ENCODE measurements around the gene TMEM156.

DNA sequence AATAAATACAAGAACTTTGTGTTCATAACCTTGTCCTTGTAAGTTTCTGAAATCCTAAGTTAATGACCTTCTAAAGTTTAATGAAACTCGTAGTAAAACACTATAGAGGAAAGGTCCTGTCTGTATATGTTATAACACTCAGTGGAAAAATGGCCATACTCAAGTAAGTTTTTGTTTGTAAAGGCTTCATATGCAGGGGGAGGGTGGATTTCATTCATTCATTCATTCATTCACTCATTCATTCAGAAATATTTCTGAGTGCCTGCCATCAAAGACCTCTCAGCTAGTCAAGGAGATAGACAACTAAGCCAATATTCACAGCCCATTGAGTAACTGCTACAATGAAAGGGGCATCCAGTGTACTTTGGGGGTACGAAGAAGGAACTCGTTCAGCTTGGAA is 6.9 kb upstream of the TMEM156 start:
- TF ChIP-seq, protein P1, sequence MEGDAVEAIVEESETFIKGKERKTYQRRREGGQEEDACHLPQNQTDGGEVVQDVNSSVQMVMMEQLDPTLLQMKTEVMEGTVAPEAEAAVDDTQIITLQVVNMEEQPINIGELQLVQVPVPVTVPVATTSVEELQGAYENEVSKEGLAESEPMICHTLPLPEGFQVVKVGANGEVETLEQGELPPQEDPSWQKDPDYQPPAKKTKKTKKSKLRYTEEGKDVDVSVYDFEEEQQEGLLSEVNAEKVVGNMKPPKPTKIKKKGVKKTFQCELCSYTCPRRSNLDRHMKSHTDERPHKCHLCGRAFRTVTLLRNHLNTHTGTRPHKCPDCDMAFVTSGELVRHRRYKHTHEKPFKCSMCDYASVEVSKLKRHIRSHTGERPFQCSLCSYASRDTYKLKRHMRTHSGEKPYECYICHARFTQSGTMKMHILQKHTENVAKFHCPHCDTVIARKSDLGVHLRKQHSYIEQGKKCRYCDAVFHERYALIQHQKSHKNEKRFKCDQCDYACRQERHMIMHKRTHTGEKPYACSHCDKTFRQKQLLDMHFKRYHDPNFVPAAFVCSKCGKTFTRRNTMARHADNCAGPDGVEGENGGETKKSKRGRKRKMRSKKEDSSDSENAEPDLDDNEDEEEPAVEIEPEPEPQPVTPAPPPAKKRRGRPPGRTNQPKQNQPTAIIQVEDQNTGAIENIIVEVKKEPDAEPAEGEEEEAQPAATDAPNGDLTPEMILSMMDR (IDR thresholded peaks at IDR 0.05 in 4 of 5, conservative IDR thresholded peaks at IDR 0.05 in 1 of 5): no peak
- TF ChIP-seq POLR2A (IDR thresholded peaks at IDR 0.05): no peak

All from gastrocnemius medialis (tissue), 4 donors.